Urinary bladder (tissue), 4 donors: ENCODE measurements around the gene MMP20. TPM values are rescaled to one million over a fixed set of nuclear protein-coding genes. Genes with fewer than 3 reads are reported as not detected.

Source experiments
- DNase-seq: peaks from one replicate; pipeline ENCODE4 v3.0.0-alpha.2; 2015; ENCODE audit errors: extremely low spot score
- H3K27ac ChIP-seq: one replicate; pipeline ENCODE4 v1.5.1; 2013; ENCODE audit warnings: low read depth, mild to moderate bottlenecking, moderate library complexity
- H3K36me3 ChIP-seq: one replicate; pipeline ENCODE4 v1.6.1; 2013; ENCODE audit warnings: mild to moderate bottlenecking, moderate library complexity; ENCODE audit not compliant: insufficient read depth
- H3K4me1 ChIP-seq: one replicate; pipeline ENCODE4 v1.6.1; 2013; ENCODE audit warnings: mild to moderate bottlenecking, moderate library complexity; ENCODE audit not compliant: insufficient read depth
- H3K4me3 ChIP-seq: one replicate; pipeline ENCODE4 v1.5.1; 2013; ENCODE audit warnings: low read depth, low read length
- WGBS: extraction: QIAGEN DNeasy Blood & Tissue Kit; methylation state at CpG from one replicate; pipeline ENCODE4 v1.1.7; 2013; 5-methylcytosine and 5-hydroxymethylcytosine counted together
- polyA plus RNA-seq: library from polyadenylated mRNA; stranded (reverse); fragments of 200-250 nt; gene quantifications from one replicate; pipeline ENCODE4 v1.2.3, GENCODE V29; 2013
- total RNA-seq: library from RNA; depleted of rRNA; stranded (reverse); fragments of >200 nt; gene quantifications from one replicate; pipeline ENCODE4 v1.2.3, GENCODE V29; 2014
- donor health status: healthy with polysubstance abuse.
- donor health status: healthy.

Gene MMP20
- not detected for total RNA-seq
- polyA plus RNA-seq: not detected

DNA sequence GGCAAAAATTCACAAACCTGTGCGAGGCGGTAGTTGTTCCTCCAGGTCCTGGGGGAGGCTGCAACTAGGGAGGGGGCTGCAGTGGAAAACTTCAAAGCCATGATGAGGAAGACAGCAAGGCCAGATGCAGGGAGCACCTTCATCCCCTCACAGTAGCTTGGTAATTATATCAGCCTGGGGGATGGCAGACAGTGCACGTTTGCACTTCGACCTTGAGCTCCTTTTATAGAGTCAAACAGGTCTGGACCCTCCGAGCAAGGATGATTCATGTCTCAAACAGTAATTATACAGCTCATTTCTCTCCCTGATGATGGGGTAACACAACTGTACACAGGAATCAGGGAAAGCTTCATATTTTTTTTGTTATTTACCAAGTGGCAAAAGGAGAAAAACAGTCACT is at the start of gene MMP20:
Gene MMP20, minus strand, starts transcription at position 156 of the 400 bp plus-strand sequence. Its CDS starts 13 bp downstream, at position 143.
- 66% methylated on average over 5 of the region's 5 CpGs for WGBS
- DNase-seq: no peak
- no peak within 1 kb of the TSS for H3K4me3 ChIP-seq
- no peak within 1 kb of the TSS for H3K27ac ChIP-seq
- H3K4me1 ChIP-seq: no peaks in the 10 kb centered on the region
- no peaks in the 10 kb centered on the region for H3K36me3 ChIP-seq

GRCh38 chr11:102669664-102670063 is 44.5 kb upstream of the MMP20 start:
- WGBS: 75% methylated on average over 3 of the region's 3 CpGs
- no peak overlapping the region for H3K27ac ChIP-seq

GRCh38 chr11:102666331-102666957 is 41.3 kb upstream of the MMP20 start:
- DNase-seq: no peak
- Histone ChIP-seq H3K4me3 (no peak overlapping the region), H3K36me3 (no peaks in the 10 kb centered on the region), H3K4me1 (no peaks in the 10 kb centered on the region), H3K27ac (no peak overlapping the region)
- 19% methylated on average over 4 of the region's 4 CpGs for WGBS

More at GRCh38 chr11:102669664-102670063, 44.5 kb upstream of the MMP20 start:
- Histone ChIP-seq H3K36me3 (no peaks in the 10 kb centered on the region), H3K4me1 (no peaks in the 10 kb centered on the region), H3K4me3 (no peak overlapping the region)
- no peak for DNase-seq

- H3K36me3 ChIP-seq: no peaks in the 10 kb centered on the region
- no peaks in the 10 kb centered on the region for H3K4me1 ChIP-seq
- WGBS: 82% methylated on average over 13 of the region's 13 CpGs
- H3K4me3 ChIP-seq: no peak overlapping the region
- H3K27ac ChIP-seq: no peak overlapping the region
- no peak for DNase-seq
Measured at GRCh38 chr11:102664001-102664752, 39.0 kb upstream of the MMP20 start.

DNA sequence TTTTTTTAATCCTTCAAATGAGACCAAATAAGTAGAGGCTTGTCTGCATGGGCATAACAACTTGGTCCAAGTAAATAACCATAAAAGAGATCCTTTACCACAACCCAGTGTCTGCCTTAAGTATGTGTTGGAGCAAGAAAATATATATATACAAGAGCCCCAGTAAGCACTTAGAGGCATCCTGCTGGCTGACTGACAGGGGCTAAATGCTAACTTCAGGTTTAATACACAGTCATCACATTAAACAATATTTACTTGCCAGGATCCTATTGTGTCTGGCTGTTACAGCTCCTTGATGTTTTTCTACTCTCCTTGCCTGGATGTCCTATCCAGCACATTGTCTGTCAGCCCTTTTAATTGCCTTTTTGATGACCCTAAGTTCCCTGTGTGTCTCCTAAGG is 37.5 kb upstream of the MMP20 start:
- no peak for DNase-seq
- Histone ChIP-seq H3K27ac (no peak overlapping the region), H3K36me3 (no peaks in the 10 kb centered on the region), H3K4me3 (no peak overlapping the region), H3K4me1 (no peaks in the 10 kb centered on the region)

GRCh38 chr11:102661040-102661439 is 35.9 kb upstream of the MMP20 start:
- WGBS: 85% methylated on average over 4 of the region's 4 CpGs
- no peaks in the 10 kb centered on the region for H3K4me1 ChIP-seq
- no peak for DNase-seq

GRCh38 chr11:102656528-102656927 is 31.4 kb upstream of the MMP20 start:
- Histone ChIP-seq H3K36me3 (no peaks in the 10 kb centered on the region), H3K27ac (no peak overlapping the region), H3K4me3 (no peak overlapping the region), H3K4me1 (no peaks in the 10 kb centered on the region)
- DNase-seq: no peak
- 65% methylated on average over 1 of the region's 1 CpG for WGBS

More at GRCh38 chr11:102661040-102661439, 35.9 kb upstream of the MMP20 start:
- Histone ChIP-seq H3K4me3 (no peak overlapping the region), H3K36me3 (no peaks in the 10 kb centered on the region), H3K27ac (no peak overlapping the region)

GRCh38 chr11:102655547-102655946 is 30.4 kb upstream of the MMP20 start:
- WGBS: 57% methylated on average over 2 of the region's 2 CpGs
- no peak overlapping the region for H3K27ac ChIP-seq
- H3K36me3 ChIP-seq: no peaks in the 10 kb centered on the region
- H3K4me1 ChIP-seq: no peaks in the 10 kb centered on the region
- no peak for DNase-seq
- H3K4me3 ChIP-seq: no peak overlapping the region

DNA sequence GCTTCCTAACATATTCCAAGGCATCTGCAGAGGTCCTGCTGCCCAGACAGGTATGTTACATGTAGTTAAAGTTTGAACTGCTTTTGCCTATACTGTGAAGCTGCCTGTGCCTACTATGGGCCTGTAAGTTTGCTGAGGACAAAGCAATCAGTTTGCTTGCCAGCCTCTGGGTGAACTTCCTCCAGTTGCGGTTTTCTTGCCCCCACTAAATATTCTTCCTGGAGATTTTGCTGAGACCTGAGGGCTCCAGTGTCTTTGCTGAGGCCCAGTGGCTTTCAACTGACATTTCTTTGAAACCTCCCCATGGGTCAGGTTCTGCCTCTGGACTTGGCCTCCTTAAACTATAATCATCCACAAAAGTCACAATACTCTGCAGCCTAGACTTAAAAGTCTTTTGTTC is 29.6 kb upstream of the MMP20 start:
- no peaks in the 10 kb centered on the region for H3K36me3 ChIP-seq
- DNase-seq: no peak
- 95% methylated on average over 1 of the region's 1 CpG for whole genome bisulfite sequencing
- H3K4me1 ChIP-seq: no peaks in the 10 kb centered on the region
- H3K27ac ChIP-seq: no peak overlapping the region
- no peak overlapping the region for H3K4me3 ChIP-seq

DNA sequence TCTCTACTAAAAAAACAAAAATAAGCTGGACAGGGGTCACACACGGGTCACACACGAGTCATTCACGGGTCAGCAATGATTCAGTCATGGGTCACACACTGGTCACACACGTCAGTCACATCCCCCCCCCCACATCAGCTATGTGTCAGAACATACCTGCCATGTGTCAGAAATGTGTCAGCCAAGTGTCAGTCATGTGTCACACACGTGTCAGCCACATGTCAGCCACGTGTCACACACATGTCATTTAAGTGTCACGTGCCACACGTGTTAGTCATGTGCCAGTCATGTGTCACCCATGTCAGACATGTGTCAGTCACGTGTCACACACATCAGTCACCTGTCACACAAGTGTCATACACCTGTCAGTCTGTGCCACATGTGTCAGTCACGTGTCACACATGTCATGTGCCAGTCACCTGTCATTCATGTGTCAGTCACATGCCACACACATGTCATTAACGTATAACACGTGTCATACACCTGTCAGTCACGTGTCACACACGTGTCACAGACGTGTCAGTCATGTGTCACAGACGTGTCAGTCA is 28.7 kb upstream of the MMP20 start:
- no peak for DNase-seq
- WGBS: 84% methylated on average over 16 of the region's 16 CpGs
- no peak overlapping the region for H3K27ac ChIP-seq

DNA sequence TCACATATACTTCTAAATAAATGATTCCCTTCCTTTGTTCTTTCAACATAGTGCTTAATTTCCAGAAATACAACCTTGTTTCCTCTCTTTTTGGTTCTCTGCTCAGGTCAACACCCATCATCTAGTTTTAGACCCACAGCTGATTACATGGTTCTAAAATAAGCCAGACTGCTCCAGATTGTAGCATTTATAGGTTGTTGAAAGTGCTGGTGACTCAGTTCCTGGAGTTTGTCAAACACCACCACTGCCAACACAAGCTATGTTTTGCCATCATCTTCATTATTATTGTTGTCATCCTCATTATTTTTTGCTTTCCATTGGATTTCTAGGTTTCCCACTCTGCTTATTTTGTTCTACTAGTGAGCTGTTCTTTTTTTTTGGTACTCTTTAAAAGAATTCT is 22.3 kb upstream of the MMP20 start:
- H3K36me3 ChIP-seq: no peaks in the 10 kb centered on the region
- H3K4me1 ChIP-seq: no peaks in the 10 kb centered on the region
- H3K4me3 ChIP-seq: no peak overlapping the region

More for the DNA sequence above, 28.7 kb upstream of the MMP20 start:
- H3K4me1 ChIP-seq: no peaks in the 10 kb centered on the region
- no peaks in the 10 kb centered on the region for H3K36me3 ChIP-seq
- H3K4me3 ChIP-seq: no peak overlapping the region

GRCh38 chr11:102643941-102644340 is 18.8 kb upstream of the MMP20 start:
- no peak for DNase-seq
- no peaks in the 10 kb centered on the region for H3K4me1 ChIP-seq
- no peaks in the 10 kb centered on the region for H3K36me3 ChIP-seq
- H3K27ac ChIP-seq: no peak overlapping the region
- 89% methylated on average over 4 of the region's 4 CpGs for WGBS
- H3K4me3 ChIP-seq: no peak overlapping the region

More for the DNA sequence above, 22.3 kb upstream of the MMP20 start:
- H3K27ac ChIP-seq: no peak overlapping the region
- no peak for DNase-seq

DNA sequence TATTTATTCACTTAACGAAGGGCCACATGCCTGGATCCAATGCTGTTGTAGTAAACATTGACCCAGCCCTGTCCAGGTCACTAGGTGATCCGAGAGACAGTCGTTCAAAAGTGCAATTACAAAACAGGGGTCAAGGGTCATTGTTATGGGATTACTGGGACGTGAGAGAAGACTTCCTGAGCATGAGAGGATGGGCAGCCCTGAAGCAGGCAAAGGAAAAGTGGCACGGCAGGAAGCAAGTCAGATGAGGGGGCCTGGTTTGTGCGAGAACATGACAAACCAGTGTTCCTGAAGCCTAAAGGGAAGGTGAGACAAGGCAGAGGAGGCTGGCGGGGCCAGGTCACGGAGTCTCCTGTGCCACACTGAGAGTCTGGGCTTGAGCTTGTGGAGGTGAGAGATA is 15.8 kb upstream of the MMP20 start:
- H3K27ac ChIP-seq: no peak overlapping the region
- DNase-seq: no peak
- no peaks in the 10 kb centered on the region for H3K36me3 ChIP-seq
- H3K4me1 ChIP-seq: no peaks in the 10 kb centered on the region
- WGBS: 56% methylated on average over 8 of the region's 8 CpGs
- H3K4me3 ChIP-seq: no peak overlapping the region

GRCh38 chr11:102639656-102640055 is 14.5 kb upstream of the MMP20 start:
- no peaks in the 10 kb centered on the region for H3K36me3 ChIP-seq
- no peak for DNase-seq
- no peaks in the 10 kb centered on the region for H3K4me1 ChIP-seq
- H3K4me3 ChIP-seq: no peak overlapping the region
- no peak overlapping the region for H3K27ac ChIP-seq
